ENCODE measurements around the gene CRTC2. TPM values are rescaled to one million over a fixed set of nuclear protein-coding genes. Genes with fewer than 3 reads are reported as not detected.
A peak's percentile ranks its signal among the peaks of the same experiment; 100 is the strongest.

The CRTC2 gene, protein sequence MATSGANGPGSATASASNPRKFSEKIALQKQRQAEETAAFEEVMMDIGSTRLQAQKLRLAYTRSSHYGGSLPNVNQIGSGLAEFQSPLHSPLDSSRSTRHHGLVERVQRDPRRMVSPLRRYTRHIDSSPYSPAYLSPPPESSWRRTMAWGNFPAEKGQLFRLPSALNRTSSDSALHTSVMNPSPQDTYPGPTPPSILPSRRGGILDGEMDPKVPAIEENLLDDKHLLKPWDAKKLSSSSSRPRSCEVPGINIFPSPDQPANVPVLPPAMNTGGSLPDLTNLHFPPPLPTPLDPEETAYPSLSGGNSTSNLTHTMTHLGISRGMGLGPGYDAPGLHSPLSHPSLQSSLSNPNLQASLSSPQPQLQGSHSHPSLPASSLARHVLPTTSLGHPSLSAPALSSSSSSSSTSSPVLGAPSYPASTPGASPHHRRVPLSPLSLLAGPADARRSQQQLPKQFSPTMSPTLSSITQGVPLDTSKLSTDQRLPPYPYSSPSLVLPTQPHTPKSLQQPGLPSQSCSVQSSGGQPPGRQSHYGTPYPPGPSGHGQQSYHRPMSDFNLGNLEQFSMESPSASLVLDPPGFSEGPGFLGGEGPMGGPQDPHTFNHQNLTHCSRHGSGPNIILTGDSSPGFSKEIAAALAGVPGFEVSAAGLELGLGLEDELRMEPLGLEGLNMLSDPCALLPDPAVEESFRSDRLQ
- total RNA-seq (2011; cell fraction: chromatin; rRNA removed; ENCODE audit: low replicate concordance): 62.1 and 111 TPM in 2 replicates
- 38.7 and 54.5 TPM in 2 replicates for total RNA-seq (2011; cell fraction: nucleolus; rRNA removed)
- 51.0 and 73.5 TPM in 2 replicates for total RNA-seq (2011; cell fraction: nucleoplasm; rRNA removed)
- 7.7 and 8.5 TPM in 2 replicates for total RNA-seq (2014; rRNA removed)
- total RNA-seq (2014; rRNA removed; fragmentation: Illumina TruSeq; extraction: Trizol): 5.6 TPM in 2 replicates
- total RNA-seq (2015; rRNA removed; fragmentation: Illumina TruSeq; extraction: Trizol): 10.2 and 10.4 TPM in 2 replicates
- 23.8 and 26.4 TPM in 2 replicates for total RNA-seq (2021)
- polyA plus RNA-seq (2011; rRNA removed): 13.3 and 26.5 TPM in 2 replicates
- polyA plus RNA-seq (2011; cell fraction: cytosol; rRNA removed): 23.6 and 27.7 TPM in 2 replicates
- polyA plus RNA-seq (2011; cell fraction: nucleus; rRNA removed): 87.5 and 92.0 TPM in 2 replicates
- 19.4 and 28.0 TPM in 2 replicates for polyA plus RNA-seq (2012)
- 24.0 TPM in 2 replicates for polyA plus RNA-seq (2014; fragmentation: Illumina TruSeq; extraction: Trizol)
- polyA plus RNA-seq (2014; fragmentation: Nextera tagmentation; extraction: Ambion mirVana): 1 to 10 TPM; 2.7 to 3.3 TPM
- 18.9 and 24.0 TPM in 2 replicates for polyA plus RNA-seq (2014; rRNA removed)
- polyA minus RNA-seq (2011; rRNA and poly(A)+ RNA removed): 13.9 and 22.4 TPM in 2 replicates
- polyA minus RNA-seq (2011; cell fraction: cytosol; rRNA and poly(A)+ RNA removed): 15.3 and 34.3 TPM in 2 replicates
- 21.1 and 33.1 TPM in 2 replicates for polyA minus RNA-seq (2011; cell fraction: nucleus; rRNA and poly(A)+ RNA removed)
- Bru-seq, nascent RNA: percentile 70 among the genes with signal in this experiment
- percentile 77 among the genes with signal in this experiment for BruChase-seq, experiment 1, labeled RNA remaining after a 2-hour chase
- percentile 83 among the genes with signal in this experiment for BruChase-seq, experiment 2, labeled RNA remaining after a 6-hour chase
- long read RNA-seq, experiment 1, partial matches to known transcripts: 36 of 38 reads
- long read RNA-seq, experiment 1, other reads (novel, unspliced or antisense): 2 of 38 reads
- long read RNA-seq, experiment 2, partial matches to known transcripts: 7 of 18 reads
- long read RNA-seq, experiment 2, other reads (novel, unspliced or antisense): 11 of 18 reads
- long read RNA-seq, experiment 3, partial matches to known transcripts: 3 of 3 reads
- long read RNA-seq, experiment 3, other reads (novel, unspliced or antisense): 0 of 3 reads

GRCh38 chr1:153958111-153958960, at the start of gene CRTC2:
CRTC2 (minus strand) TSS chr1:153958612; CDS start chr1:153958497, 115 bp downstream.
- under 1% methylated on average over 46 of the region's 75 CpGs for WGBS (ENCODE audit: insufficient coverage, low coverage, missing lambda C conversion rate)
- peaks cover 61% of the 10 kb centered on the region for H3K79me2 ChIP-seq (ENCODE audit: control insufficient read depth, insufficient read depth, low read length)
- intact Hi-C loops (cut with micrococcal nuclease) (no loop called here), in situ Hi-C loops (cut with MboI) (no loop called here)
- no peaks in the 10 kb centered on the region for H3K9me1 ChIP-seq (ENCODE audit: control insufficient read depth, insufficient read depth, low read length)
- peak within 1 kb of the TSS; percentile 90 for H3K4me2 ChIP-seq (ENCODE audit: insufficient read depth, low read length)
- ChIA-PET POLR2A (interaction anchor here (0.6 to 4.9 kb wide), 11 partner anchors 8 to 658 kb away, joined by 3 to 39 read pairs (median 8); partner anchors contain the start of genes CREB3L4, DENND4B, GATAD2B and JTB), CTCF (ENCODE audit: low intra/inter-chr PET ratio) (no interaction called here)
- peaks cover 9% of the 10 kb centered on the region; the same call in 1 of the 2 replicates for H4K20me1 ChIP-seq (replicated peaks; ENCODE audit: control insufficient read depth, insufficient read depth, low read length)
- H3K4me1 ChIP-seq (replicated peaks in 1 of 2; ENCODE audit: control insufficient read depth in 2 of 2, insufficient read depth in 2 of 2, low read length in 2 of 2): peaks cover 27 to 33% of the 10 kb centered on the region in 2 experiments
- DNase-seq (ENCODE audit: extremely low read depth in 1 of 4, low spot score in 3 of 4): peak; percentile 89 to 98 (median 94)
- H3K9me3 ChIP-seq (replicated peaks; ENCODE audit: control insufficient read depth, insufficient read depth, low read depth, low read length): no peaks in the 10 kb centered on the region
- peak within 1 kb of the TSS; percentile 83 to 94 for H3K9ac ChIP-seq (ENCODE audit: insufficient read depth in 1 of 2, low read depth in 2 of 2, low read length in 2 of 2)
- peak; percentile 87 for ATAC-seq
- H2AFZ ChIP-seq (ENCODE audit: low read depth, low read length): peak within 1 kb of the TSS; percentile 92
- peak within 1 kb of the TSS; percentile 94 for H3K4me3 ChIP-seq
- peaks cover 41% of the 10 kb centered on the region for H3K36me3 ChIP-seq (ENCODE audit: control insufficient read depth, insufficient read depth, low read length)
- peak within 1 kb of the TSS; percentile 83 for H3K27ac ChIP-seq (ENCODE audit: extremely low read depth, low read depth, low read length)
- FAIRE-seq: peak; percentile 99
- BruUV-seq (replicated peaks): no TSS peak
- no peaks in the 10 kb centered on the region for H3K27me3 ChIP-seq (ENCODE audit: control insufficient read depth in 2 of 2, insufficient read depth in 2 of 2, low read length in 2 of 2)
- peak; percentile 20; the same call in 1 of the 2 replicates for TF ChIP-seq ZBED1 (IDR thresholded peaks at IDR 0.05)
- TF ChIP-seq, protein P1, sequence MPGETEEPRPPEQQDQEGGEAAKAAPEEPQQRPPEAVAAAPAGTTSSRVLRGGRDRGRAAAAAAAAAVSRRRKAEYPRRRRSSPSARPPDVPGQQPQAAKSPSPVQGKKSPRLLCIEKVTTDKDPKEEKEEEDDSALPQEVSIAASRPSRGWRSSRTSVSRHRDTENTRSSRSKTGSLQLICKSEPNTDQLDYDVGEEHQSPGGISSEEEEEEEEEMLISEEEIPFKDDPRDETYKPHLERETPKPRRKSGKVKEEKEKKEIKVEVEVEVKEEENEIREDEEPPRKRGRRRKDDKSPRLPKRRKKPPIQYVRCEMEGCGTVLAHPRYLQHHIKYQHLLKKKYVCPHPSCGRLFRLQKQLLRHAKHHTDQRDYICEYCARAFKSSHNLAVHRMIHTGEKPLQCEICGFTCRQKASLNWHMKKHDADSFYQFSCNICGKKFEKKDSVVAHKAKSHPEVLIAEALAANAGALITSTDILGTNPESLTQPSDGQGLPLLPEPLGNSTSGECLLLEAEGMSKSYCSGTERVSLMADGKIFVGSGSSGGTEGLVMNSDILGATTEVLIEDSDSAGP (CRISPR knock-in tag; IDR thresholded peaks at IDR 0.05): no peak
- TF ChIP-seq HMGN3 (IDR thresholded peaks at IDR 0.05; ENCODE audit: borderline replicate concordance, extremely low read depth, insufficient read length, low read depth, low read length): peak; percentile 62
- no peak for TF ChIP-seq PTRF (tag; IDR thresholded peaks at IDR 0.05)
- peak; percentile 98 for TF ChIP-seq ZNF766 (CRISPR knock-in tag; conservative IDR thresholded peaks at IDR 0.05)
- no peak for TF ChIP-seq YBX1 (IDR thresholded peaks at IDR 0.05)

All from K562 (cell line).